HG03342 (cell line): Measurements from ENCODE around the gene MYO15B.

Source experiments
- ATAC-seq: cut with Tn5 transposase; IDR thresholded peaks from one replicate; pipeline ENCODE4 v1.9.1; 2021; ENCODE audit warnings: mild to moderate bottlenecking, moderate library complexity; ENCODE audit not compliant: unreplicated experiment

The MYO15B gene

DNA sequence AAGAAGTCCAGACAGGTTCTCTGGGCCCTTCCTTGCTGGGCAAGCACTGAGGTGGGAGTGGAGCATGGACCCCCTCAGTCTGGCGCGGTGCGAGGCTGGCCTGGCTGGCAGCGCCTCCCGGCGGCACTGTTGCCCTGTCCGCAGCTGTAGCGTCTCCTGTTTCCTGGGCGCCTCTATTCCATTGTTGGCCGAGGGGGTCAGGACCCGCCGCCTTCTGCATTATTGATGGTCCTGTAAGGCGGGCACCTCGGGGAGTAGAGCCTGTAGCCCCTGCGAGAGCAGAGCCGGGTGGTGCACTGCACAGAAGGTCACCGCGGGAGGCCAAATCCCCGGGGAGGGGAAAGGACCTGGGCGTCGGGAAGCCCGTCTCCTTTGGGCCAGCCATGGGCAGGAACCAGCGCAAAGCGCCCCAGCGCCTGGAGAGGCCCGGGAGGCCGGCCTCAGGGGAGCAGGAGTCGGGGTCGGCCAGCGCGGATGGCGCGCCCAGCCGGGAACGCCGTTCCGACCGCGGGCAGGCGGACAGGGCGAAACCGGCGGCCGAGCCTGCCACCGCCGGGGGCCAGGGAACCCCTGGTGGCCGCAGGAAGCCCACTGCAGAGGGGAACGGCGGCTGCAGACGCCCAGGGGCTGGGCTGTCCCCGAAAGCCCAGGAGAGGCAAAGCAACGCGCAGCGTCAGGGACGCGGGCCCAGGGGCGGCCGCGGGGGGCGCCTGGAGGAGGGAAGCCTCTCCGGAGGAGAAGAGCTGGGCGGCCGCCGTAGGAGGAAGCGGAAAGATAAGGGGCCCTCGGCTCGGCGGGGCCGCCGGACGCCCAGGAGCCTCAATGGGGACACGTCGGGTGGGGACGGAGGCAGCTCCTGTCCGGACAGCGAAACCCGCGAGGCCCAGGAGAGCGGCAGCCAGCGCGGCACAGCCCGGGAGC is at the start of gene MYO15B:
MYO15B (plus strand) TSS at position 126 of the 921 bp plus-strand sequence; CDS start at position 384, 258 bp downstream.
- ATAC-seq: no peak

DNA sequence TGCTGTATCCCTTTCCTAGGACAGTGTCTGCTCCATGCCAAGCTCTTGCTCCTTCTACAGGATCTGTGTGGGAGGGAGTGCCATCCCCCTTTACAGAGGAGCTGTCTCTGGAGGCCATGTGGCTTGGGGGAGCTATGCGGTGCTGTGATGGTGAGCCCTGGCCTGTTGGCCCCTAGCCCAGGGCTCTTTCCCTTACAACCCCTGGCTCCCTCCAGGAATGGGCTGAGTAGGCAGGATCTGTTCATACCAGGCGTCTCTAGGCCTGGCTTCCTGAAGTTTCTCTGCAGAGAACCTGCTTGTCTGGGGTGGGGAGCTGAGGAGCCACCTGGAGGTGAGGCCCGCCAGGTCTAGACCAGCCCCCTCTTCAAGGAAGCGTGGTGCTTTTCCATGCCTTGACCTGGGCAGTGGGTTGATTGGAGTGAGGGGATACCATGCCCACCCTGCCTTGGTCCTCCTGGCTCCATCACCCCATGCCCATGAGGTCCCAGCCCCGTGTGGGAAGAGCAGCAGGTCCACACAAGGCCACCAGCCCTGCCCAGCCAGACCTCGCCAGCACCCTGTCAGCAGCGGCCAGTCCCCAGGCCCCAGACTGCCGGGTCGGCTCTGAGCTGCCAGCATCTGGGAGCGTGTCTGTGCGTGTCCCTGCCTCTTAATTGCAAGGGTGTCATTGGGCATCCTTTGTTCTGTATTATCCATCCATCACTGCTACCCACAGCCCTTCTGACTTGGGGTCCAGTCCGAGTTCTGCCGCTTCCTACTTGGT is 47.5 kb upstream of the MYO15B start:
- ATAC-seq: no peak

DNA sequence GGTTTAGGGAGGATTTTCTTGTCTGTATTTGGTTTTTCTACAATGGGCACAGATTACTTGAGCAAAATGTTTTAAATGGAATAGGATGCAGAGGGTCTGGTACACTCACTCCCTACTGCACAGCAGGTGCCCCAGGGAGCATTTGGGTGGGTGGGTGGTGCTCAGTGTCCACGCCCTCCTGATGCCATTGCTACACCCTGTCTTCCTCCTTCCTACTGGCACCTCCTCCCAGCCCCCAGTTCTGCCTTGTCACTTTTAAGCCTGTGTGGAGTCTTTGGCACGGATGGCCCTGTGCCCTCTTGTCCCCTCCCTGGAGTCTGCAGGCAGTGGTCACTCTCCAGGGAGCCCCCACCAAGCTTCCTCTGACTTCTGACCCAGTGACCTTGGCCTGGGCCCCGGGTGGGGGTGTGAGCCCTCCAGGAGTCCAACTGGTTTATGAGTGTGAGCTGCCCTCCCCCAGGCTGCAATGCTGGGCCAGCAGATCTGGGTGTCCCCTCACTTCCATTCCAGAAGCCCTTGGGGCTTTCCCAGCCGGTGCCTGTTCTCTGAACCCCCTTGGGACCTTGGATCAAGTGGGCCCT is 46.6 kb upstream of the MYO15B start:
- no peak for ATAC-seq

DNA sequence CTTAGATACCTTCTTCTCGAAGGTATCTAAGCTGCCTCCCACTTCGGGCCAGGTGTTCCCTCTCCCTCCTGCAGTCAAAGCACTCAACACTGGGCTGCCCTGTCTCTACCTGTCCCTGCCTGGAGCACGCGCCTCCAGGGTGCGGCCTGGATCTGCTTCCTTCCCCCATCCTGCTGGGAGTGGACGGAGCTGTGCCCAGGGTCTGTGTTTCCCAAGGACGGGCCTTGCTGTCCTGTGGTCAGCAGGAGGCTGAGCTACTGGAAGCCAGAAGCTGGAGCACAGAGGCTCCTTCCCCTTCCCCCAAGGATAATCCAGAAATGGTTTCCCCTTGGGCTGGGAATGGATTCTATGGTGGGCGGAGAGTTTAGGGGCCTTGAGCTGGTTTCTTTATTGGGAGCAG is 45.4 kb upstream of the MYO15B start:
- ATAC-seq: no peak

DNA sequence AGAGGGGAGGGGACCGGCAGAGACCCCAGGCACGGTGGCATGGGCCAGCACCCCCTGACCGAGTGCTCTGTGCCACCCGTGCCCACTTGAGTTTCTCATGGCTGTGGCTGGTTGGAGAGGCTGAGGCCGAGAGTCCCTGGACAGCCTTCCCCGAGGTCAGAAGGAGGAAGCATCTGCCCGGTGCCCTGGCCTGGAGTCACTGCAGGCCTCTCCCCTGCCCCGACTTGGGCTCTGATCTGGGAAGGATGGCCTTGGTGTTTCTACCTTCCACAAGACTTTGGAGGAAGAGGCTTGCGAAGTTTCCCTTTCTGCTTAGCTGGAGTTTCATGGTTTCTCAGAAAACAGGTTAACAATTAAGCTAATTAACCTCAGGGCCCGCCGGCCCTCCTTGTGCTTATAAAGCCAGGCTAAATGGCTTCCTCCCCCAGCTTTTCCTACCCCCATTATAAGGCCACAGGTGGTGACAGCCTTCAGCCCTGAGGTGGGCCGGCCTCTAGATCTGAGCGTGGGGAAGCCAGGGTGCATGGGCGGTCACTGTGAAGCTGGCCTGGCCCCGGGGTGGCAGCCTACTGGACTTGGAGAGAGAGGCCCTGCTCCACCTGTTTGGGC is 44.8 kb upstream of the MYO15B start:
- no peak for ATAC-seq

DNA sequence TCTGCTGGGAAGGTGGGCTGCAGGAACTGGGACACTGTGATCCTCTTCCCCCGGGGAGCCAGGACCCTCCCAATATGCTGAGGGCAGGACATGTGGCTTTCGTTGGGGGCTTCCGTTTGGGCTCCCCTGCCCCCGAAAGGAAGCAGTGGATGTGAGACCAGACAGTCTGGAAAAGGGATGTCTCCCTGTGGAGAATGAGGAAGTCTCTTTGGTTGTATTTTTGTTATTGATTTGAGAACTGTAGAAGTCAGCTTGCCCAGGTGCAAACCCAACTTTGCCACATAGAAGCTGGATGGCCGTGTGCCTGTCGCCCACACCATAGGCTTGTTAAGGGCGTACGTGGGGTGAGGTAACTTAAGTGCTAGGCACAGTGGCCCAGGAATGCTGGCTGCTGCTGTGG is 43.4 kb upstream of the MYO15B start:
- no peak for ATAC-seq

DNA sequence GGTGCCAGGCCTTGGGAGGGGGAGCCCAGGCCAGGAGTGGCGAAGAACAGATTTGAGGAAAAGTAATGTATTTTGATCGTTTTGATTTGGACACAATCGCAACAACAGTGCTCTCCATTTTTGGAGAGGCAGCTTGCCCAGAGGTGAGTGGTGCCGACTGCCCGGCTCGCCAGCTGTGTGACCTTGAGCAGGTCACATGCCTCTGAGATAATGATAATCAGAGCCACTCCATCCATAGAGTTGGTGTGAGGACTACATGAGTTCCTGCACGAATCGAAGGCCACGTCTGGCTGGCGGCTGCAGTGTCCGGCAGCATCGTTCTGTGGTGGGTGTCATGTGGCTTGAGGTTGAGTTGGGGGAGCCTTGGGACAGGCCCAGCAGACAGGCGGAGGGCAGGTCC is 41.4 kb upstream of the MYO15B start:
- no peak for ATAC-seq

DNA sequence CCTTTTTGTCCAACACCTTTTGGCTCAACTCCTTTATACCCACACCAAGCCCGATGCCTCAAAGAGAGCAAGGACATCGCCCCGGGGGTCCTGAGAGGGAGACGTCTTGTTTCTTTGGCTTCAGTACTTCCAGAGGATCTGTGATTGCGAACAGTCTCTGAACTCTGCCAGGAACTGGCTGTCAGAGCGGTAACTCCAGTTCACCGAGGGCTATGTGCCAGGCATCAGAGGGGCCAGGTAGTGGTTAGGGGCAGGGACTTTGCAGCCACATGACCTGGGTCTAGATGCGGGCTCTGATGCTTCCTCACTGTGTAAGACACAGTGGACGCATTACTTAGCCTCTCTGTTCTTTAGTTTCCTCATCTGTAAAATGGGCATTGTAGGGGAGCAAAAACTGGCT is 40.5 kb upstream of the MYO15B start:
- no peak for ATAC-seq

DNA sequence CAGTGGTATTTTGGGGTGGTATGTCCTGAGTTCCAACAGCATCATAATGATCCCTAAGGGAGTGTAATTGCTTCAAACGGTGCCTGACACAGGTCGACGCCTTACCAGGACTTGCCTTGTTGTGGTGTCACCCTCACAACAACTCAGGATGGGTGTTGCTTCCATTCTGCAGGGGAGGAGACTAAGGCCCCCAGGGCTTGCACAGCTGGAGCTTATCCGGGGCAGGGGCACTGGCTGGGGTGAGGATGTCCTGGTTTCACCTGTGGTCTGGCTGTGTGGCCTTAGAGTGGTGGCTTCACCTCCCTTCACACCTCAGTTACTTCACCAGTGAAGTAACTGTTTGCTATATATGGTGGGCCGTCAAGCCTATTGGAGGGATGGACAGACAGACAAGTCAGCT is 38.8 kb upstream of the MYO15B start:
- ATAC-seq: no peak

DNA sequence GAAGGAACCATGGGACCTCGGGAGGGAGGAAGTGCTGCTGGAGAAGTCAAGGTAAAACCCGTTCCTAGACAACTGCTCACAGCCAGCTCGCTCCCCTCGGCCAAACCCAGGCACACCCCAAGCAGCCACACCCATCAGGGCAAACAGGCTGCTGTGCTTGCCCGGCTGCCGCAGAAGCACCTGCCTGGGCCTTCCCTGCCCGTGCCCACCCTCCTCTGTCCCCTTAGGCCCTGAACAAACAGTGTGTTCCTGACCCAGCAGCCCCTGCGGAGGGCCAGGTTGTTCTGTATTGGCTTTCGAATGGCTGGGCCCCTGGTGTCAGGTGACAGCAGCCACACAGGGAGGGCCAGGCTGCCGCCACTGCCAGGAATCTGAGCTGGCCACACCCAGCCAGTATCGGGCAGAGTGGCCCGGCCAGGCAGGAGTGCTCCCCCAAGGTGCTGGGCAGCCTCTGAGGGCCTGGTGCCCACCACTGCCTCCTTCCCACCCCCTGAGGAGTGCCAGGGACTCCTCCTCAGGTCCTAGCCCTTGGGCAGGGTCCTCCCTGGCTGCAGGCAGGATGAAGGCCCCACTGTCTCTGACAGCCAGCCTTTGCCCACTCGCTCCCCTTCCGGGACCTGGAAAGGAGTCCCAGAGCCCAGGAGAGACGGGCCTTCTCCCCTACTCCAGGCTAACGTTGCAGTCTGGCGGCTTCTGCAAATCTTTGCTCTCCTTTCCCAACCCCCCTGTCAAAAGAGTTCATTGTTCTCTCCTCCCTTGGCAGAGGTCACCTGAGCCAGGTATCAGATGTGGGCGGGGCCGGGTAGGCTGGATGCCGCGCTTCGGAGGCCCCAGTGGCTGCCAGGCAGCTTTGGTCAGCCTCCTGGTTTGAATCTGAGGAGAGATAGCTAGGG is 38.1 kb upstream of the MYO15B start:
- ATAC-seq: no peak

DNA sequence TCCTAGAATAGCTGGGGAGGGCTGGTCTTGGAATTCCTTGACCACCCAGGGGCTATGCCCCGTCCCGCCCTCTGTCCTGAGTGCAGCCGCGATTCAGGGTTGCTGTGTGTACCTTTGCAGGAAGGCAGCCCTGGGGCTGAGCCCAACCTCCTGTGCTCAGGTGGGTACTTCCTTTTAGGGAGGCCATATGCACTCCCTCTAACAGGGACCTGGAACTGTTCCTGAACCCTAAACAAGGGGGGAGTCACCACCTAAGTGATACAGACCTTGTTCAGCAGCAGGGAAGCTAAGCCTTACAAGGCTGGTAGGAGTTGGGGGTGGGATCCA is 37.5 kb upstream of the MYO15B start:
- no peak for ATAC-seq

DNA sequence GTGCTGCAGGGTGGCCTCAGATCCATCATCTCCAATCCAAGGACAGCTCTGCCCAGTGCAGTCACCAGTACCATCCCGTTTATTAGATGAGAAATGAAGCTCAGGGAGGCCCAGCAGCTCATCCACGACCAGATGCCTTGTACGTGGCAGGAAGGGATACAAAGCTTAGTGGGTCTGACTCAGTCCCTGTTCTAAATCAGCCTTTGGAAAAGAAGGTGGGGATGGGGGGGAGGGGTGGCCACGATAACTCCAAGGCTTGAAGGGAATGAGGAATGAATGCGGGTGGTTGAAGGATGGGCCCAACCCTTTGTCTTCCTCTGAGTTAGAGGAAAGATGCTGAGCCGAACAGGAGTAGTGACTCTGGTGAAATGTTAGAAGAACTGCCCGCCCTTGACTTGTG is 36.3 kb upstream of the MYO15B start:
- no peak for ATAC-seq

DNA sequence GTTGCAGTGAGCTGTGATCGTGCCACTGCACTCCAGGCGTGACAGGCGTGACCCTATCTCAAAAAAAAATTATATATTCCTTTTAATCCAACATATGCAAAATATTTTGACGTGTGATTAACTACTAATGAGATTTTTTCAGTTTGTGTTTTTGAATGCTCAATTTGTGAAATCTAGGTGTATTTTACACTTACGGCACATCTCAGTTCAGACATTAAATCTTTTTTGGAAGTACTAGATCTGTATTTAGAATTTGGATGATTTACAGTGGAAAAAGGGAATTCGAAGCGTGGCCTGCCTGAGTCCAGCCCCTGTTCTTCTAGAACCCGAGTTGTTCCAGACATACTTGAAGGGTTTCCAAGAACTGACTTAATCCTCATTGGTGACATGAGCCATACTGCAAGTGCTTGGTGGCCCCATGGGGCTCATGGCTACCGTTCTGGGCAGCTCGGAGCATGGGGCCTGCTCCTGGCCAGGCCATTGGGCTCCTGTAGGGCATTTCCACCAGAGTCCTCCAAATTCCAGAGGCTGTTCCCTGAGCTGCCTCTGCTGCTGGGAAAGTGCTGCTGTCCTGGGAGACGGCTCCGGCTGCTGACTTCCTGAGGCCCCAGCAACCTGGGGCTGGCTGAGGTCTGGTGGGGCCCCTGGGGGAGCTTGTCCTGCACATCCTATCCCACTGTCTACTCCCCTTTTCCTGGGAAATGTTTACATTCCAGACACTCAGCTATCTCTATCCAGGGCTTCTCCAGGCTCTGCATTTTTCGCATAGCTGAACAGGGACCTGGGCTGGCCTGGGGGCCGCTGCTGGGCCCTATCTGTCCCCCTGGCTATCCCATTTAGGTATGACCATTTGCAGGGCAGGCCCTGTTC is 34.9 kb upstream of the MYO15B start:
- ATAC-seq: no peak

DNA sequence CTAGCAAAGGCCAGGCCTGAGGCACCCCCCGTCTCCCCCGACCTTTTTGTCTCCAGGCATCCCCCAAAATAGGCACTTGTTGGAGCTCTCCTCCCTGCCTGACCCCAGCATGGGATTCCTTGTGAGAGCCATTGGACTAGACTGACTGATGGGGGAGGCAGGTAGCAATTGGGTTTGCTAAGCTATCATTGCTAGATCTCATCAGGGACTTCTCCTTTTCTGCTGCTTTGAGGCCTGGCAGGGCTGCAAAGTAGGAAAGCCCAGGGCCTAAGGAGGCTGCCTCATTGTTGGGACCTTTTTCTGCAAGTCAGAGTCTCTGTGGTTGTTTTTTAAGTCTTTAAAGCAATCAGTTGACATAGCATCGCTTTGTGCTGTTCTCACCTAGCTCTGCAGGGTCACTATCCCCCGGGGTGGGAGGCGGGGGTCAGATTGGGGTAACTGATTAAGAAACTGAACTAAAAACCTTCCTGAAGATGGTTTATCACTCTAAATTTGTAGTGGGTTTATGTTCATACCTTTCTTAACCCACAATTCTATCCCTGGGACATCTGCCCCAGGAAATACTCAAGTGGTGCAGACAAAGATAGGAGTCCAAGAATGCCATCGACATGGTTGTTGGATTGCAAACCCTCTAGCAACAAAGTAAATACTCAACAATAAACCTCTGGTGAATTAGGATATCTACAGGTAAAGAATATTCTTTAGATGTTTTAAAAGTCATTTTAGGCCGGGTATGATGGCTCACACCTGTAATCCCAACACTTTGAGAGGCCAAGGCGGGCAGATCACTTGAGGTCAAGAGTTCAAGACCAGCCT is 34.1 kb upstream of the MYO15B start:
- ATAC-seq: no peak

DNA sequence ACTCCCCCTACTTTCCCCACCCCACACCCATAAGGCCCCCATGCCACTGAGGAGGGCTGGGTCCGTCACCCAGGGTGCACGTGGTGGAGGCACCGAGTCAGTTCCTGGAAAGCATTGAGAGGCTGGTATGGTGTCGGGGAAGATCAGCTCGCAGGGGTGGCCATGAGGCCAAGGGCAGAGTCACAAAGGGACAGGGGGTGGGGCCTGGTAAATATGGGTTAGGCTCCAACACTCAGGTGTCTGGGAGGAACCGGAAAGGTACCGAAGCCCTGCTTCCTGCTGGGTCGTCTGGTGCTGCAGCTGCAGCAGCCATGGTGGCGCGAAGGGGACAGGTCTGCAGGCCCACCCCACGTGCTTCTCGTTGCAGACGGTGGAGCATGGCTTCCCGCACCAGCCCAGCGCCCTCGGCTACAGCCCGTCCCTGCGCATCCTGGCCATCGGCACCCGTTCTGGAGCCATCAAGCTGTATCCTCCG is 31.9 kb upstream of the MYO15B start:
- no peak for ATAC-seq

DNA sequence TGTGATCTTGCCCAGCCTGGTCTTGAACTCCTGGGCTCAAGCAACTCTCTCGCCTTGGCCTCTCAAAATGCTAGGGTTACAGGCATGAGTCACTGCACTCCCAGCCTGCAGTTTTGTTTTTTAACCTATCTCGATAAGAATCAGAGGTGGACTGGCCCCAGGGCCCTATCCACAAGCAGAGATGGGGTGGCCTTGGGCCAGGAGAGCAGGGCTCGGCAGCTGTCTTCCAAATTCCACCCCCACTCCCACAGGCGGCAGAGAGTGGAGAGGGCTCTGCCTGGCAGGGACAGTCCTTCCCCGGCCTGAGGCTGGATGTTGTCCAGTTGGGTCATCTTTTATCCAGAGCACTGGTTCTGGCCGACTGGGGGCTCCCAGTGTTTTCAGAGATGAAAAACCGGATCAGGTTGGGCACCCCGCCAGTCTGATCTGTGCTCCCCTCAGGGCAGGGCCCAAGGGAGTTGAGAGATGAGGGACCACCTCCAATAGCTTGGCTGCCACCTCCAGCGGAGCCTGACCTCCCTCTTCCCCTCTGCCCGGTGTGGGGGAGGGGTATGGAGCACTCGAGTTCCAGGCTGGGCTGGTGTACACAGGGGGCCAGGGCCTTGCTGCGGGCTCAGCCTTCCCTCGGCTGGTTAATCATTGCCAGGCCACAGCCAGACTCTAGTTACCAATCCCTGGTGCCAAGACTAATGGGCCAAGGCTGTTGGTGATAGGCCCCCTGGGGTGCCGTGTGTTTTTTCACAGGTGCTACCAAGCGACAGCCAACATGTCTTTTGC is 30.3 kb upstream of the MYO15B start:
- ATAC-seq: no peak

DNA sequence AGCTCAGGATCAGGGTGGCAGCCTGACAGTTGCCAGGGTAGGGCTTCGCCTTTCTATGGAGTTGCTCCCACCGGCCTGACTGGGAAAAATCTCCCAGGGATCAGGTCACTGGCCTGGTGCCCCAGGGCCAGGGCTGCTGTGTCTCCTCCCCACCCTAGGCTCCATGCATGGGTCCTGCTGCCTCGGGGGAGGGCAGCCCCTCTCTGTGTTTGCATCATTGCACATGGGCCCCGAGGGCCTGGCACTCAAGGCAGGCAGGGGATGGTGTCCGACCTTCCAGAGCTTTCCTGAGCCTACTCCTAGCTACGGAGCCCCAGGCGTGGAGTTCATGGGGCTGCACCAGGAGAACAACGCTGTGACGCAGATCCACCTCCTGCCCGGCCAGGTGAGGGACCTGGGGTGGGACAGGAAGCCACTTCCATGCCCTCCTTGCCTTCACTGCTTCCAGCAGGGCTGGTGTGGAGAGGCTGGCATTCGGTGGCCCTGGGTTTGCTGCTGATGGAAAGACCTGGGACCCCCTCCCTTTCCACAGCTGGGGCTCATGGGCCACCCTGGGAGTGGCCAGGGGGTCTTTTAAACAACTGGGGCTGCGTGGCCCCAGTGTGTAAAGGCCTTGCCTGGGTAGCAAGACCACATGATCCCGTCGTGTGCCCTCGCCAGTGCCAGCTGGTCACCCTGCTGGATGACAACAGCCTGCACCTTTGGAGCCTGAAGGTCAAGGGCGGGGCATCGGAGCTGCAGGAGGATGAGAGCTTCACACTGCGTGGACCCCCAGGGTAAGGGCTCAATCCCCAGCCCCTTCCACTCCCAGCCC is 29.5 kb upstream of the MYO15B start:
- ATAC-seq: no peak
